ENCODE measurements around the gene FSIP1.
A peak's percentile ranks its signal among the peaks of the same experiment; 100 is the strongest.

Gene FSIP1

DNA sequence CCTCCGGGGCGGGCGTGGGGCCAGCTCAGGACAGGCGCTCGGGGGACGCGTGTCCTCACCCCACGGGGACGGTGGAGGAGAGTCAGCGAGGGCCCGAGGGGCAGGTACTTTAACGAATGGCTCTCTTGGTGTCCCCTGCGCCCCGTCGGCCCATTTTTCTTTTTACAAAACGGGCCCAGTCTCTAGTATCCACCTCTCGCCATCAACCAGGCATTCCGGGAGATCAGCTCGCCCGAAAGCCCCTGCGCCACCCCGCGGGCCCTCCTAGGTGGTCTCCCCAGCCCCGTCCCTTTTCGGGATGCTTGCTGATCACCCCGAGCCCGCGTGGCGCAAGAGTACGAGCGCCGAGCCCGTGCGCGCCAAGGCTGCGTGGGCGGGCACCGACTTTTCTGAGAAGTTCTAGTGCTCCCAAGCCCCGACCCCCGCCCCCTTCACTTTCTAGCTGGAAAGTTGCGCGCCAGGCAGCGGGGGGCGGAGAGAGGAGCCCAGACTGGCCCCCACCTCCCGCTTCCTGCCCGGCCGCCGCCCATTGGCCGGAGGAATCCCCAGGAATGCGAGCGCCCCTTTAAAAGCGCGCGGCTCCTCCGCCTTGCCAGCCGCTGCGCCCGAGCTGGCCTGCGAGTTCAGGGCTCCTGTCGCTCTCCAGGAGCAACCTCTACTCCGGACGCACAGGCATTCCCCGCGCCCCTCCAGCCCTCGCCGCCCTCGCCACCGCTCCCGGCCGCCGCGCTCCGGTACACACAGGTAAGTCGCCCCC is 202.0 kb downstream of the FSIP1 start, which contains the start of gene THBS1:
TSS of gene THBS1 (plus strand) at position 595 of the 757 bp plus-strand sequence. CDS start 779 bp downstream, outside the sequence.
- no peak within 1 kb of the TSS for H3K27ac ChIP-seq

DNA sequence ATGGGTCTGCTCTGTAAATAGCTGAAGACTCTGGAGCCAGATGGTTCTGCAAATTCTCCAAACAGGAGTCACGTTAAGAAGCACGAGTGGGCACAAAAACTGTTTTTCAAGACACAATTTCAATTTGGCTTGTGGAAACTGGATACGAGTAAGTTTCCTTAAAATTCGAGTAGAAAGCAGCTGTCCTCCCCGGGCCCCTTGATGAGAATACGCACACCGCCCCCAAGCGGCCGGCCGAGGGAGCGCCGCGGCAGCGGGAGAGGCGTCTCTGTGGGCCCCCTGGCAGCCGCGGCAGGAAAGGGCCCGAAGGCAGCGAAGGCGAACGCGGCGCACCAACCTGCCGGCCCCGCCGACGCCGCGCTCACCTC is 202.5 kb downstream of the FSIP1 start:
- H3K4me1 ChIP-seq (ENCODE audit: control insufficient read depth in 1 of 2, insufficient read depth in 1 of 2, low read depth in 1 of 2, low read length in 1 of 2) = peaks cover 15 to 20% of the 10 kb centered on the region in 2 experiments
- no peak overlapping the region for H3K27ac ChIP-seq

More for the DNA sequence above, 202.0 kb downstream of the FSIP1 start, which contains the start of gene THBS1:
- H3K4me3 ChIP-seq (ENCODE audit: low read depth in 1 of 2, low read length in 1 of 2) = peak within 1 kb of the TSS; percentile 41 to 61
- H3K27me3 ChIP-seq = peaks cover 99% of the 10 kb centered on the region
- no peaks in the 10 kb centered on the region for H3K9me3 ChIP-seq
- peaks cover 15 to 20% of the 10 kb centered on the region in 2 experiments for H3K4me1 ChIP-seq (ENCODE audit: control insufficient read depth in 1 of 2, insufficient read depth in 1 of 2, low read depth in 1 of 2, low read length in 1 of 2)
- TF ChIP-seq, protein P1, sequence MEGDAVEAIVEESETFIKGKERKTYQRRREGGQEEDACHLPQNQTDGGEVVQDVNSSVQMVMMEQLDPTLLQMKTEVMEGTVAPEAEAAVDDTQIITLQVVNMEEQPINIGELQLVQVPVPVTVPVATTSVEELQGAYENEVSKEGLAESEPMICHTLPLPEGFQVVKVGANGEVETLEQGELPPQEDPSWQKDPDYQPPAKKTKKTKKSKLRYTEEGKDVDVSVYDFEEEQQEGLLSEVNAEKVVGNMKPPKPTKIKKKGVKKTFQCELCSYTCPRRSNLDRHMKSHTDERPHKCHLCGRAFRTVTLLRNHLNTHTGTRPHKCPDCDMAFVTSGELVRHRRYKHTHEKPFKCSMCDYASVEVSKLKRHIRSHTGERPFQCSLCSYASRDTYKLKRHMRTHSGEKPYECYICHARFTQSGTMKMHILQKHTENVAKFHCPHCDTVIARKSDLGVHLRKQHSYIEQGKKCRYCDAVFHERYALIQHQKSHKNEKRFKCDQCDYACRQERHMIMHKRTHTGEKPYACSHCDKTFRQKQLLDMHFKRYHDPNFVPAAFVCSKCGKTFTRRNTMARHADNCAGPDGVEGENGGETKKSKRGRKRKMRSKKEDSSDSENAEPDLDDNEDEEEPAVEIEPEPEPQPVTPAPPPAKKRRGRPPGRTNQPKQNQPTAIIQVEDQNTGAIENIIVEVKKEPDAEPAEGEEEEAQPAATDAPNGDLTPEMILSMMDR (IDR thresholded peaks at IDR 0.05) = no peak
- no peaks in the 10 kb centered on the region for H3K36me3 ChIP-seq

DNA sequence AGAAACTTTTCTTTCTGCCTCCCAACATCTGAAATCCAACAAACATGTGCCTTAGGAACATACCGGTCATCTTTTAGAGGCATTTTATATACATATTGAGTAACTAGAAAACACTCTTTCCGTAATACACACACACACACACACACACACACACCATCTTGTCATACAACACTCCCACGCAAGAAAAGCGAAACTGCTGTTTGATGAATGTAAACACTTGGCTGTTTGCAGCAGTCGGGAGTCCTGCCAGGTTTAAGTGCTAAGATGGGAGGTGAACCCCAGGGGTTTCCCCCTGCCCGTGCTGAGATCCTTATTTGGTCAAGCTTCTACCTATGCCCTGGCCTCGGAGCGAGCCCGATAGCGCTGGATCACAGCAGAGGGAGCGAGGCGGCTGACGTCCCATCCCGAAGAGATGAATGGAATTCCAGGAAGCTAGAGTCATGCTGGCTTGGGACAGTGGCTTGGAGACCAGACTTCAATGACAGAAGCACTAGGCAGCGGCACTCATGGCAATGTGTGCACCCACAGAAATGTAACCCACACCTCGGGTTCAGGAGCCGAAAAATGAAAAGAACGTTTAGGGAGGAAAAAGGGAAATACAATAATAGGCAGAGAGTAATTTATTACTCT is 203.0 kb downstream of the FSIP1 start:
- Histone ChIP-seq H3K4me1 (ENCODE audit: control insufficient read depth in 1 of 2, insufficient read depth in 1 of 2, low read depth in 1 of 2, low read length in 1 of 2) (peaks cover 15 to 20% of the 10 kb centered on the region in 2 experiments), H3K27me3 (peaks cover 97% of the 10 kb centered on the region), H3K4me3 (ENCODE audit: low read depth in 1 of 2, low read length in 1 of 2) (peak overlapping the region in 1 of 2 experiments; percentile 61), H3K9me3 (no peaks in the 10 kb centered on the region), H3K27ac (no peak overlapping the region), H3K36me3 (no peaks in the 10 kb centered on the region)
- TF ChIP-seq, protein P1 (IDR thresholded peaks at IDR 0.05) = no peak

More for the DNA sequence above, 202.5 kb downstream of the FSIP1 start:
- H3K27me3 ChIP-seq = peaks cover 99% of the 10 kb centered on the region
- no peaks in the 10 kb centered on the region for H3K36me3 ChIP-seq
- H3K9me3 ChIP-seq = no peaks in the 10 kb centered on the region
- TF ChIP-seq, protein P1 (IDR thresholded peaks at IDR 0.05) = peak; percentile 79
- H3K4me3 ChIP-seq (ENCODE audit: low read depth in 1 of 2, low read length in 1 of 2) = peak overlapping the region; percentile 41 to 61

DNA sequence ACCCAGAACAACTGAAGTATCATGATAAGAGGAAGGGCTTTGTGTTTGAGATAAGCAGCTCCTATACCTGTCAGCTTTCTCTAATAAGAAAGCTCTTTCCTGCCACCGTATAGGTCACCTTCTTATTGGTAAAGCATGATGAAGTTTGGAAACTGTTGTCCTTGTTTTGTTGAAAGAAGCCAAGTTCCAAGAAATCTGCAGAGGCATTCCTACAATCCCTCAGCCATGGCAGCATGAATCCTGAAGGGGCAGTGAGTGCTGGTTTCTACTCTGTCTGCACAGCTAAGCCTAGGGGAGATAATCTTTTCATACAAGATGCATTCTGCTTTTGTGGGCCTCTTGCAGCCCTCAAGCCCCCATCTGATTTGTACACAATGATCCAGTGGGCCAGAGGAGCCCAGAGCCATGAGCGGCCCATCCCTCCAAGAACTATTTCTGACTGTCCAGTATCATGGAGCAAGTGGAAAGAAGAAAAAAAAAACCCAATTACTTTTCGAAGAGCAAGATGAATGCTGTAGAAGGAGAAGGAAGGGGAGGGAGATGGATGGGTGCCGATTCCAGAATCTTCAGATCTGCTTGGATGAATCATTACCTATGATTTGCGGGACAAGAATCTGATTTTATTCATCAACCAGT is 203.7 kb downstream of the FSIP1 start:
- Histone ChIP-seq H3K36me3 (no peaks in the 10 kb centered on the region), H3K9me3 (no peaks in the 10 kb centered on the region), H3K4me3 (ENCODE audit: low read depth in 1 of 2, low read length in 1 of 2) (no peak overlapping the region)

DNA sequence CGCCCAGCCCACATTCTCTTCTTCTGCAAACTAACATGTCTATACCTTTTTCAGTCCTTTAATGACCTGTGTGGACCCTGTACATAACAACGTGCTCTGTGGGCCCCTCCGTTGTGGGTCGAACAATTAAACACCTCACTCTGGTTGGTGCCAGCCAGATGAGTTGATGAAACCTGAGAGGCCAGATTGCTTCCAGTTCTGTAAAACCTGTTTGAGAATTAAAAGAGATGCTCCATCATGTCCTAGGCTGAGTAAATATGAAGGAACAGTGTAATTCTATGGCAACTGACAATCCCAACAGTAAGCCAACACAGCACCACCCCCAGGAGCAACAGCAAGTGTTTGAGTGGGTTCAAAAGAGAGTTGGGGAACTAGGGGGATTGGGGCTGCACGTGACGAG is 207.5 kb downstream of the FSIP1 start:
- Histone ChIP-seq H3K36me3 (no peaks in the 10 kb centered on the region), H3K27me3 (peaks cover 92% of the 10 kb centered on the region), H3K9me3 (no peaks in the 10 kb centered on the region), H3K27ac (no peak overlapping the region), H3K4me1 (ENCODE audit: control insufficient read depth in 1 of 2, insufficient read depth in 1 of 2, low read depth in 1 of 2, low read length in 1 of 2) (peaks cover 5 to 7% of the 10 kb centered on the region in 2 experiments), H3K4me3 (ENCODE audit: low read depth in 1 of 2, low read length in 1 of 2) (no peak overlapping the region)
- TF ChIP-seq, protein P1 (IDR thresholded peaks at IDR 0.05) = no peak

More for the DNA sequence above, 203.7 kb downstream of the FSIP1 start:
- Histone ChIP-seq H3K4me1 (ENCODE audit: control insufficient read depth in 1 of 2, insufficient read depth in 1 of 2, low read depth in 1 of 2, low read length in 1 of 2) (peaks cover 15 to 20% of the 10 kb centered on the region in 2 experiments), H3K27me3 (peaks cover 98% of the 10 kb centered on the region), H3K27ac (no peak overlapping the region)
- TF ChIP-seq, protein P1 (IDR thresholded peaks at IDR 0.05) = no peak
